H9 (cell line): Measurements from ENCODE around the gene SSBP3. TPM values are rescaled to one million over a fixed set of nuclear protein-coding genes. Genes with fewer than 3 reads are reported as not detected.

Experiments used
- DNase-seq: peaks from one replicate; pipeline ENCODE4 v3.0.0-alpha.2; 2017
- H2AFZ ChIP-seq: one replicate; pipeline ENCODE4 v1.6.1; 2013; ENCODE audit warnings: mild to moderate bottlenecking, low read length, control low read depth, moderate library complexity
- H2AK5ac ChIP-seq: 2 replicates; pipeline ENCODE4 v1.6.1; 2013; ENCODE audit warnings: low read length, control low read depth, mixed read lengths; ENCODE audit not compliant: insufficient read length
- H2BK120ac ChIP-seq: one replicate; pipeline ENCODE4 v1.6.1; 2013; ENCODE audit warnings: low read depth, mild to moderate bottlenecking, low read length, control low read depth, inconsistent platforms; ENCODE audit not compliant: poor library complexity, severe bottlenecking
- H2BK12ac ChIP-seq: 2 replicates; pipeline ENCODE4 v1.6.1; 2013; ENCODE audit warnings: low read length, control low read depth, mixed read lengths, low read depth; ENCODE audit not compliant: insufficient read length
- H2BK15ac ChIP-seq: 2 replicates; pipeline ENCODE4 v1.6.1; 2013; ENCODE audit warnings: low read depth, low read length, control low read depth
- H2BK20ac ChIP-seq: one replicate; pipeline ENCODE4 v1.6.1; 2013; ENCODE audit warnings: low read depth, mild to moderate bottlenecking, low read length, control low read depth, inconsistent platforms; ENCODE audit not compliant: poor library complexity, severe bottlenecking
- H2BK5ac ChIP-seq: 2 replicates; pipeline ENCODE4 v1.6.1; 2013; ENCODE audit warnings: low read length, control low read depth, mixed read lengths; ENCODE audit not compliant: insufficient read length
- H3K14ac ChIP-seq: 2 replicates; pipeline ENCODE4 v1.6.1; 2013; ENCODE audit warnings: low read length, control low read depth; ENCODE audit not compliant: insufficient read depth
- H3K18ac ChIP-seq: 2 replicates; pipeline ENCODE4 v1.6.1; 2013; ENCODE audit warnings: low read depth, mild to moderate bottlenecking, mixed read lengths, low read length, control low read depth; ENCODE audit not compliant: insufficient read length
- H3K23ac ChIP-seq: 2 replicates; pipeline ENCODE4 v1.6.1; 2013; ENCODE audit warnings: low read length, control low read depth, mixed read lengths, low read depth; ENCODE audit not compliant: insufficient read length
- H3K23me2 ChIP-seq: 2 replicates; pipeline ENCODE4 v1.6.1; 2013; ENCODE audit warnings: low read depth, mild to moderate bottlenecking, mixed read lengths, low read length, control low read depth; ENCODE audit not compliant: insufficient read length, poor library complexity, severe bottlenecking
- H3K27ac ChIP-seq: 2 replicates; pipeline ENCODE4 v1.5.1; 2013; ENCODE audit warnings: low read length, control low read depth, mixed read lengths, low read depth; ENCODE audit not compliant: insufficient read length
- H3K27me3 ChIP-seq: 2 replicates; pipeline ENCODE4 v1.6.1; 2013; ENCODE audit warnings: low read length, control low read depth, inconsistent platforms; ENCODE audit not compliant: insufficient read depth
- H3K4ac ChIP-seq: 2 replicates; pipeline ENCODE4 v1.6.1; 2013; ENCODE audit warnings: low read depth, mild to moderate bottlenecking, control low read depth, inconsistent platforms, low read length, moderate library complexity
- H3K4me1 ChIP-seq: 2 replicates; pipeline ENCODE4 v1.6.1; 2013; ENCODE audit warnings: low read length, control low read depth, inconsistent platforms; ENCODE audit not compliant: insufficient read depth
- H3K4me2 ChIP-seq: 2 replicates; pipeline ENCODE4 v1.6.1; 2013; ENCODE audit warnings: low read length, control low read depth, mixed read lengths; ENCODE audit not compliant: insufficient read length, insufficient read depth
- H3K56ac ChIP-seq: 2 replicates; pipeline ENCODE4 v1.6.1; 2013; ENCODE audit warnings: low read depth, mild to moderate bottlenecking, mixed read lengths, low read length, control low read depth; ENCODE audit not compliant: insufficient read length
- H3K79me1 ChIP-seq: 2 replicates; pipeline ENCODE4 v1.6.1; 2013; ENCODE audit warnings: low read depth, mild to moderate bottlenecking, moderate library complexity, low read length, control low read depth, inconsistent platforms; ENCODE audit not compliant: insufficient read depth, poor library complexity, severe bottlenecking
- H3K79me2 ChIP-seq: 2 replicates; pipeline ENCODE4 v1.6.1; 2013; ENCODE audit warnings: low read length, control low read depth, inconsistent platforms; ENCODE audit not compliant: insufficient read depth
- H3K9ac ChIP-seq: 2 replicates; pipeline ENCODE4 v1.6.1; 2013; ENCODE audit warnings: low read length, control low read depth, mixed read lengths; ENCODE audit not compliant: insufficient read length; ENCODE audit errors: extremely low read depth
- H3K9me3 ChIP-seq: one replicate; pipeline ENCODE4 v1.6.1; 2013; ENCODE audit warnings: low read depth, low read length, inconsistent platforms; ENCODE audit not compliant: control insufficient read depth
- H3T11ph ChIP-seq: one replicate; pipeline ENCODE4 v1.6.1; 2013; ENCODE audit warnings: mild to moderate bottlenecking, low read length, control low read depth, inconsistent platforms
- H4K20me1 ChIP-seq: one replicate; pipeline ENCODE4 v1.6.1; 2013; ENCODE audit not compliant: control insufficient read depth, insufficient read length, insufficient read depth
- H4K5ac ChIP-seq: 2 replicates; pipeline ENCODE4 v1.6.1; 2013; ENCODE audit warnings: low read depth, mild to moderate bottlenecking, mixed read lengths, low read length, control low read depth; ENCODE audit not compliant: insufficient read length
- H4K8ac ChIP-seq: replicated peaks from 2 replicates; pipeline ENCODE4 v1.6.1; 2013; ENCODE audit warnings: low read length, control low read depth, mixed read lengths, low read depth; ENCODE audit not compliant: insufficient read length
- H4K91ac ChIP-seq: 2 replicates; pipeline ENCODE4 v1.6.1; 2013; ENCODE audit warnings: low read depth, mild to moderate bottlenecking, moderate library complexity, mixed read lengths, low read length, control low read depth; ENCODE audit not compliant: insufficient read length
- H3K27ac Mint-ChIP-seq, 3 experiments: 2 replicates in 2 of 3; 3 replicates in 1 of 3; pipeline ENCODE4 v1.8.0; 2020 to 2021; ENCODE audit warnings: mixed read lengths in 3 of 3, mild to moderate bottlenecking in 1 of 3, moderate library complexity in 1 of 3
- H3K27me3 Mint-ChIP-seq: 2 replicates; pipeline ENCODE4 v1.8.0; 2021; ENCODE audit warnings: low read depth, mild to moderate bottlenecking, moderate library complexity, mixed read lengths
- H3K36me3 Mint-ChIP-seq, 3 experiments: 2 replicates in 2 of 3; 3 replicates in 1 of 3; pipeline ENCODE4 v1.8.0; 2020 to 2021; ENCODE audit warnings: low read depth in 3 of 3, mixed read lengths in 3 of 3; ENCODE audit not compliant: insufficient read depth in 1 of 3
- H3K4me1 Mint-ChIP-seq, 2 experiments: 2 replicates each; pipeline ENCODE4 v1.8.0; 2020; ENCODE audit warnings: mixed read lengths in 2 of 2
- H3K4me3 Mint-ChIP-seq, 2 experiments: 2 replicates in 1 of 2; 3 replicates in 1 of 2; pipeline ENCODE4 v1.8.0; 2020 to 2021; ENCODE audit warnings: mild to moderate bottlenecking in 2 of 2, mixed read lengths in 2 of 2, moderate library complexity in 1 of 2
- H3K9me3 Mint-ChIP-seq, 2 experiments: 2 replicates in 1 of 2; 3 replicates in 1 of 2; pipeline ENCODE4 v1.8.0; 2020; ENCODE audit warnings: mild to moderate bottlenecking in 2 of 2, mixed read lengths in 2 of 2, moderate library complexity in 1 of 2
- WGBS: extraction: QIAGEN DNeasy Blood & Tissue Kit; methylation state at CpG from one replicate; pipeline ENCODE4 v1.1.7; 2013; ENCODE audit warnings: missing lambda C conversion rate, low lambda C conversion rate, mixed read lengths; ENCODE audit not compliant: insufficient read length; ENCODE audit errors: extremely low coverage; 5-methylcytosine and 5-hydroxymethylcytosine counted together
- total RNA-seq: library from RNA; stranded (reverse); gene quantifications from 2 replicates; pipeline ENCODE4 v1.2.1, GENCODE V29; 2021
- TF ChIP-seq, protein P1 (sequence below): fragments of 200-600 bp; sonication (generic); conservative IDR thresholded peaks from 3 replicates; pipeline ENCODE4 v1.8.0; 2021; ENCODE audit warnings: antibody characterized with exemption, mild to moderate bottlenecking

Gene SSBP3
- total RNA-seq, 1 experiment from 2014 or later, result 126 TPM

DNA sequence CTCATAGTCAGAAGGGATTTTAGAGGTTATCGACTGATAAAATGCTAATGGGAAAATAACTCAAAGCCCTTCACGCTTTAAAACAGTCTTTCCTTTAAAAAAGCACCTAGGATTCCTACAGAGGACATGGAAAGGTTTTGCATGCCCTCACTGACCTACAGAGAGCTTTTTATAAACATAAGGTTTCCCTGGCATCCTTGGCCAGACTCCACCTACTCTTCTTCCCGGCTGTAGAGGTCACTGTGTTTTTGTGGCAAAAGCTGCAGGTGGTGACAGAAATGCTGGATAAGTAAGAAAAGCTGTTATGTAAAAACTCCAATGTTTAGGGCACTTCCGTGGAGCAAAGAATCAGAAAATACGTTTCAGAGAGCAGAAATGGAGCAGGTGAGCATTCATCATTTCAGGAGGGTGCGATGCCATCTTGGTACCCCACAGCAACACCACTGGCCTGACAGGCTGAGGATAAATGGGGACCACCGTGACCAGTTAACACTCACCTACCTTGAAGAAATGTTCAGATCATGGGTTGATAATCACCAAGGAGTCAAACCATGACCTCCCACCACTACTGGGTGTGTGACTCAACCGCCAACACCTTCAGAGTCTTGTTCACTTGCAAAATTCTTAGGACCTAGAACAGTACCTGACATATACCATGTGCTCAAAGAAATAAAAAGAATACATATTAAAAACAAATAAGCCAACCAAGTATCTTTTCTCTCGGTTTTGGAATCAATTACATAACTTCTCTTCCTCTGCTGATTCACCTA is 46.6 kb downstream of the SSBP3 start:
- H3K27me3 ChIP-seq, result no peaks in the 10 kb centered on the region
- H4K5ac ChIP-seq, result no peak overlapping the region
- H2BK5ac ChIP-seq, result no peak overlapping the region
- H4K20me1 ChIP-seq, result no peaks in the 10 kb centered on the region
- H2AFZ ChIP-seq, result no peak overlapping the region
- no peak overlapping the region for H3K23ac ChIP-seq
- H3K79me2 ChIP-seq, result peaks cover 24% of the 10 kb centered on the region; the same call in 1 of the 2 replicates
- no peaks in the 10 kb centered on the region for H3K27me3 Mint-ChIP-seq
- no peak overlapping the region for H2BK12ac ChIP-seq
- H3K27ac ChIP-seq, result no peak overlapping the region
- no peak overlapping the region for H2BK120ac ChIP-seq
- no peak overlapping the region for H3K4ac ChIP-seq
- H3K79me1 ChIP-seq, result peaks cover 17% of the 10 kb centered on the region
- peak overlapping the region in 2 of 3 experiments; percentile 43 to 60; a peak in 3 of 7 replicates for H3K27ac Mint-ChIP-seq
- H3K4me3 Mint-ChIP-seq, result no peak overlapping the region
- no peaks in the 10 kb centered on the region for H3K9me3 ChIP-seq
- no peaks in the 10 kb centered on the region for H3K23me2 ChIP-seq
- DNase-seq, result no peak
- H2AK5ac ChIP-seq, result no peak overlapping the region
- no peak overlapping the region for H2BK20ac ChIP-seq
- H3K18ac ChIP-seq, result no peak overlapping the region
- TF ChIP-seq, protein P1, sequence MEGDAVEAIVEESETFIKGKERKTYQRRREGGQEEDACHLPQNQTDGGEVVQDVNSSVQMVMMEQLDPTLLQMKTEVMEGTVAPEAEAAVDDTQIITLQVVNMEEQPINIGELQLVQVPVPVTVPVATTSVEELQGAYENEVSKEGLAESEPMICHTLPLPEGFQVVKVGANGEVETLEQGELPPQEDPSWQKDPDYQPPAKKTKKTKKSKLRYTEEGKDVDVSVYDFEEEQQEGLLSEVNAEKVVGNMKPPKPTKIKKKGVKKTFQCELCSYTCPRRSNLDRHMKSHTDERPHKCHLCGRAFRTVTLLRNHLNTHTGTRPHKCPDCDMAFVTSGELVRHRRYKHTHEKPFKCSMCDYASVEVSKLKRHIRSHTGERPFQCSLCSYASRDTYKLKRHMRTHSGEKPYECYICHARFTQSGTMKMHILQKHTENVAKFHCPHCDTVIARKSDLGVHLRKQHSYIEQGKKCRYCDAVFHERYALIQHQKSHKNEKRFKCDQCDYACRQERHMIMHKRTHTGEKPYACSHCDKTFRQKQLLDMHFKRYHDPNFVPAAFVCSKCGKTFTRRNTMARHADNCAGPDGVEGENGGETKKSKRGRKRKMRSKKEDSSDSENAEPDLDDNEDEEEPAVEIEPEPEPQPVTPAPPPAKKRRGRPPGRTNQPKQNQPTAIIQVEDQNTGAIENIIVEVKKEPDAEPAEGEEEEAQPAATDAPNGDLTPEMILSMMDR, result no peak
- H4K8ac ChIP-seq, result no peak overlapping the region
- no peak overlapping the region for H3K4me2 ChIP-seq
- peaks cover 15% of the 10 kb centered on the region; the same call in 1 of the 2 replicates for H3K4me1 ChIP-seq
- no peak overlapping the region for H3T11ph ChIP-seq
- no CpG with 5 or more reads among the region's 9 CpGs for WGBS
- H3K56ac ChIP-seq, result no peak overlapping the region
- no peak overlapping the region for H3K9ac ChIP-seq
- peaks cover 83 to 92% of the 10 kb centered on the region in 2 experiments for H3K4me1 Mint-ChIP-seq
- peaks cover 4 to 17% (median 15%) of the 10 kb centered on the region in 3 experiments; a peak in 6 of 7 replicates for H3K36me3 Mint-ChIP-seq
- no peaks in the 10 kb centered on the region for H3K9me3 Mint-ChIP-seq
- no peak overlapping the region for H2BK15ac ChIP-seq
- no peak overlapping the region for H3K14ac ChIP-seq
- H4K91ac ChIP-seq, result no peak overlapping the region
